GM21367 (cell line): ENCODE data around the gene CDC42.
"Not testable (repeated sequence)": the region's sequence is repeated elsewhere in the genome, so short reads cannot be mapped to it uniquely, and the experiment has no call there.

Experiments used
- ATAC-seq: cut with Tn5 transposase; IDR thresholded peaks from one replicate; pipeline ENCODE4 v1.9.1; 2021; ENCODE audit not compliant: unreplicated experiment

CDC42 gene

GRCh38 chr1:22052115-22053016, at the start of gene CDC42:
Gene CDC42, plus strand, starts transcription at chr1:22052709. Its CDS starts 25,770 bp downstream, at chr1:22078479.
- ATAC-seq = peak; percentile 67

- not testable (repeated sequence) for ATAC-seq
Observed at GRCh38 chr1:22002875-22003274, 49.6 kb upstream of the CDC42 start.

GRCh38 chr1:22003959-22004358, 48.5 kb upstream of the CDC42 start:
- ATAC-seq = not testable (repeated sequence)

- ATAC-seq = not testable (repeated sequence)
Observed at GRCh38 chr1:22005261-22006149, 47.0 kb upstream of the CDC42 start.

GRCh38 chr1:22006736-22007135, 45.8 kb upstream of the CDC42 start:
- ATAC-seq = not testable (repeated sequence)

- ATAC-seq = not testable (repeated sequence)
Observed at GRCh38 chr1:22007262-22007661, 45.2 kb upstream of the CDC42 start.

- ATAC-seq = not testable (repeated sequence)
Observed at GRCh38 chr1:22009566-22009965, 42.9 kb upstream of the CDC42 start.

- ATAC-seq = not testable (repeated sequence)
Observed at GRCh38 chr1:22012752-22013151, 39.8 kb upstream of the CDC42 start.

GRCh38 chr1:22014575-22015206, 37.8 kb upstream of the CDC42 start:
- not testable (repeated sequence) for ATAC-seq

- ATAC-seq = no peak
Observed at GRCh38 chr1:22018583-22019559, 33.6 kb upstream of the CDC42 start.

- ATAC-seq = no peak
Observed at GRCh38 chr1:22021061-22021460, 31.4 kb upstream of the CDC42 start.

GRCh38 chr1:22024485-22025367, 27.8 kb upstream of the CDC42 start:
- peak; percentile 28 for ATAC-seq

- peak; percentile 56 for ATAC-seq
Observed at GRCh38 chr1:22025368-22026155, 26.9 kb upstream of the CDC42 start.

- ATAC-seq = no peak
Observed at GRCh38 chr1:22026924-22027289, 25.6 kb upstream of the CDC42 start.

GRCh38 chr1:22030057-22030456, 22.5 kb upstream of the CDC42 start:
- ATAC-seq = no peak

GRCh38 chr1:22030473-22030872, 22.0 kb upstream of the CDC42 start:
- no peak for ATAC-seq

GRCh38 chr1:22031214-22031962, 21.1 kb upstream of the CDC42 start:
- no peak for ATAC-seq
